Ovary (tissue), 9 donors: ENCODE data around the gene TCL1B. TPM values are rescaled to one million over a fixed set of nuclear protein-coding genes. Genes with fewer than 3 reads are reported as not detected.

Source experiments
- DNase-seq, 5 donors: peaks; one replicate each; pipeline ENCODE4 v3.0.0-alpha.2; 2019 to 2020
- H3K27ac ChIP-seq, 2 donors: fragments of 200-600 bp; one replicate each; pipeline versions ENCODE4 v1.5.1 to v1.8.0; 2019 to 2022
- H3K27me3 ChIP-seq: fragments of 200-600 bp; one replicate; pipeline ENCODE4 v1.8.0; 2022
- H3K36me3 ChIP-seq: fragments of 200-600 bp; sonication (generic); one replicate; pipeline ENCODE4 v1.5.1; 2019
- H3K4me1 ChIP-seq: one replicate; pipeline ENCODE4 v1.8.1; 2013; ENCODE audit warnings: mild to moderate bottlenecking, moderate library complexity; ENCODE audit not compliant: insufficient read depth
- H3K4me3 ChIP-seq: fragments of 200-600 bp; sonication (generic); one replicate; pipeline ENCODE4 v1.5.1; 2017
- H3K9me3 ChIP-seq, 2 donors: fragments of 200-600 bp in 1 of 2; sonication (generic) in 1 of 2; one replicate each; pipeline versions ENCODE4 v1.5.1 to v1.8.1; 2013 to 2019; ENCODE audit warnings: mild to moderate bottlenecking in 1 of 2, moderate library complexity in 1 of 2
- CTCF ChIP-seq, 3 donors: fragments of 450-650 bp in 2 of 3; fragments of 200-600 bp in 1 of 3; IDR thresholded peaks; one replicate each; pipeline versions ENCODE4 v1.5.1 to v1.8.0; 2016 to 2022; ENCODE audit warnings: antibody characterized with exemption in 3 of 3, mild to moderate bottlenecking in 1 of 3
- EP300 ChIP-seq: sonication (generic); formaldehyde crosslinking; IDR thresholded peaks from one replicate; pipeline ENCODE4 v1.6.1; 2017; ENCODE audit warnings: antibody characterized with exemption
- POLR2A ChIP-seq: fragments of 450-650 bp; IDR thresholded peaks from one replicate; pipeline ENCODE4 v1.6.1; 2017; ENCODE audit warnings: antibody characterized with exemption, mild to moderate bottlenecking, moderate library complexity
- WGBS, 3 donors: extraction: QIAGEN DNeasy Blood & Tissue Kit in 1 of 3; methylation state at CpG; one replicate each; pipeline versions ENCODE4 v1.1.5 to v1.1.7; 2013 to 2017; 5-methylcytosine and 5-hydroxymethylcytosine counted together
- intact Hi-C, 4 donors: fragments of 100-400 bp; cut with DNase I; formaldehyde crosslinking; loops; one replicate each; pipeline versions ENCODE4 v1.11.0 to v1.15.1; 2022 to 2023
- polyA plus RNA-seq, 2 donors: library from polyadenylated mRNA; stranded (reverse); fragments of 200-250 nt in 1 of 2; fragments of 350-450 nt in 1 of 2; fragmentation: Illumina TruSeq in 1 of 2; extraction: RNeasy Lipid Tissue Mini Kit (QIAGEN cat#74804) in 1 of 2; gene quantifications; one replicate each; pipeline ENCODE4 v1.2.3, GENCODE V29; 2013 to 2014
- total RNA-seq, 7 donors: library from RNA; depleted of rRNA in 2 of 7; stranded (reverse); fragments of >200 nt in 2 of 7; fragmentation: NEBNext Ultra II Directional in 3 of 7; extraction: Animal tissue kit (Norgen Biotek cat#: 25700) in 3 of 7; gene quantifications; one replicate each; pipeline versions ENCODE4 v1.1.0 to v1.2.4, GENCODE V29; 2016 to 2023
- donor health status: DM: no; HTN: no; CAD: no; lungs with moderate emphysema.
- donor health status: DM: no; HTN: no; CAD: no.
- donor health status: Bipolar disorder and iron deficiency.
- donor health status: DM: yes; HTN: yes; CAD: no.
- donor health status: DM: no; HTN: no; CAD: no.
- donor health status: DM: yes; HTN: yes; CAD: no.

TCL1B gene
- total and polyA plus RNA-seq, 9 donors = 0.07 TPM; not detected in 8

GRCh38 chr14:95649230-95649629 lies 37.0 kb upstream of the TCL1B start:
- WGBS, 3 donors = 86 to 89% (median 88%) methylated on average over 7 of the region's 7 CpGs
- Histone ChIP-seq H3K27ac (no peak overlapping the region), H3K4me1 (peaks cover 9% of the 10 kb centered on the region), H3K36me3 (no peaks in the 10 kb centered on the region), H3K9me3 (no peaks in the 10 kb centered on the region), H3K4me3 (no peak overlapping the region), H3K27me3 (no peaks in the 10 kb centered on the region)
- no peak for TF ChIP-seq CTCF (IDR thresholded peaks at IDR 0.05)
- no peak for TF ChIP-seq POLR2A
- intact Hi-C loops = no loop called here
- DNase-seq = no peak

GRCh38 chr14:95651028-95651427 lies 35.2 kb upstream of the TCL1B start:
- Histone ChIP-seq H3K27me3 (no peaks in the 10 kb centered on the region), H3K4me1 (peaks cover 9% of the 10 kb centered on the region), H3K4me3 (no peak overlapping the region), H3K9me3 (no peaks in the 10 kb centered on the region), H3K36me3 (no peaks in the 10 kb centered on the region), H3K27ac (peak overlapping the region in 1 of 2 donors; percentile 46)
- intact Hi-C loops = no loop called here
- TF ChIP-seq EP300 = no peak
- TF ChIP-seq CTCF (IDR thresholded peaks at IDR 0.05) = no peak
- no peak for TF ChIP-seq POLR2A
- DNase-seq = no peak
- WGBS, 3 donors = 62 to 75% (median 70%) methylated on average over 7 of the region's 7 CpGs

- H3K4me1 ChIP-seq = peaks cover 9% of the 10 kb centered on the region
- no peak for DNase-seq
- no peaks in the 10 kb centered on the region for H3K9me3 ChIP-seq
- WGBS, 3 donors = 7 to 18% (median 8%) methylated on average over 5 of the region's 5 CpGs
- peak overlapping the region; percentile 2 to 46 for H3K27ac ChIP-seq
- H3K4me3 ChIP-seq = no peak overlapping the region
- no peaks in the 10 kb centered on the region for H3K27me3 ChIP-seq
- no peak for TF ChIP-seq CTCF (IDR thresholded peaks at IDR 0.05)
- TF ChIP-seq EP300 = no peak
- no peak for TF ChIP-seq POLR2A
- intact Hi-C loops = no loop called here
- no peaks in the 10 kb centered on the region for H3K36me3 ChIP-seq
Observed at GRCh38 chr14:95651821-95652583, 34.2 kb upstream of the TCL1B start.

- Histone ChIP-seq H3K9me3 (no peaks in the 10 kb centered on the region), H3K4me3 (no peak overlapping the region), H3K4me1 (peaks cover 9% of the 10 kb centered on the region), H3K36me3 (no peaks in the 10 kb centered on the region), H3K27ac (peak overlapping the region; percentile 2 to 46), H3K27me3 (no peaks in the 10 kb centered on the region)
- TF ChIP-seq POLR2A (no peak), EP300 (no peak), CTCF (IDR thresholded peaks at IDR 0.05) (no peak)
- intact Hi-C loops = no loop called here
- WGBS, 3 donors = 75 to 82% (median 77%) methylated on average over 2 of the region's 2 CpGs
- DNase-seq = no peak
Observed at GRCh38 chr14:95652690-95653089, 33.5 kb upstream of the TCL1B start.
